GM18498 (cell line): ENCODE results near the gene NDST3.

ENCODE experiments used
- ATAC-seq: cut with Tn5 transposase; IDR thresholded peaks from one replicate; pipeline ENCODE4 v1.9.1; 2021; ENCODE audit warnings: mild to moderate bottlenecking, moderate library complexity; ENCODE audit not compliant: unreplicated experiment

Gene NDST3

GRCh38 chr4:118173956-118174725 lies 139.9 kb downstream of the NDST3 start:
- no peak for ATAC-seq

GRCh38 chr4:118175506-118175905 lies 141.2 kb downstream of the NDST3 start:
- no peak for ATAC-seq

GRCh38 chr4:118177126-118177525 lies 142.8 kb downstream of the NDST3 start:
- ATAC-seq = no peak

- ATAC-seq = no peak
Measured at GRCh38 chr4:118180776-118181175, 146.5 kb downstream of the NDST3 start.

- no peak for ATAC-seq
Measured at GRCh38 chr4:118190903-118191302, 156.6 kb downstream of the NDST3 start.

GRCh38 chr4:118193421-118193820 lies 159.1 kb downstream of the NDST3 start:
- no peak for ATAC-seq

- no peak for ATAC-seq
Measured at GRCh38 chr4:118206627-118207026, 172.3 kb downstream of the NDST3 start.

GRCh38 chr4:118213101-118213500 lies 178.8 kb downstream of the NDST3 start:
- no peak for ATAC-seq

GRCh38 chr4:118215826-118216225 lies 181.5 kb downstream of the NDST3 start:
- no peak for ATAC-seq

- no peak for ATAC-seq
Measured at GRCh38 chr4:118221227-118221800, 187.0 kb downstream of the NDST3 start.

- ATAC-seq = peak; percentile 65
Measured at GRCh38 chr4:118224243-118224829, 190.1 kb downstream of the NDST3 start.

- ATAC-seq = no peak
Measured at GRCh38 chr4:118225511-118225910, 191.2 kb downstream of the NDST3 start.

- ATAC-seq = no peak
Measured at GRCh38 chr4:118226311-118227010, 192.2 kb downstream of the NDST3 start.

- no peak for ATAC-seq
Measured at GRCh38 chr4:118235566-118236120, 201.4 kb downstream of the NDST3 start.

GRCh38 chr4:118237531-118237930 lies 203.2 kb downstream of the NDST3 start:
- no peak for ATAC-seq

- ATAC-seq = no peak
Measured at GRCh38 chr4:118249890-118250289, 215.6 kb downstream of the NDST3 start.

- ATAC-seq = no peak
Measured at GRCh38 chr4:118254368-118254767, 220.1 kb downstream of the NDST3 start.

GRCh38 chr4:118259111-118259510 lies 224.8 kb downstream of the NDST3 start:
- ATAC-seq = no peak

GRCh38 chr4:118260309-118260708 lies 226.0 kb downstream of the NDST3 start:
- no peak for ATAC-seq

- ATAC-seq = no peak
Measured at GRCh38 chr4:118264096-118264495, 229.8 kb downstream of the NDST3 start.
